Sigmoid colon (tissue), 4 donors: ENCODE results near the gene NELFE.

Experiments used
- CTCF ChIP-seq, 4 experiments: fragments of 450-650 bp in 3 of 4; fragments of 200-600 bp in 1 of 4; IDR thresholded peaks; one replicate each; pipeline ENCODE4 v1.5.1; 2016 to 2019; ENCODE audit warnings: antibody characterized with exemption in 4 of 4, mild to moderate bottlenecking in 3 of 4, moderate library complexity in 2 of 4
- EP300 ChIP-seq, 4 donors: sonication (generic); formaldehyde crosslinking; IDR thresholded peaks; one replicate each; pipeline ENCODE4 v1.6.1; 2017; ENCODE audit warnings: antibody characterized with exemption in 4 of 4
- POLR2AphosphoS5 ChIP-seq, 4 donors: sonication (generic); formaldehyde crosslinking; IDR thresholded peaks; one replicate each; pipeline ENCODE4 v1.6.1; 2017; ENCODE audit warnings: antibody characterized with exemption in 4 of 4

- TF ChIP-seq EP300 (IDR thresholded peaks at IDR 0.05) (no peak), POLR2AphosphoS5 (IDR thresholded peaks at IDR 0.05) (no peak), CTCF (IDR thresholded peaks at IDR 0.05) (no peak)
Measured at GRCh38 chr6:31968326-31968725, 9.6 kb upstream of the NELFE start.
